ENCODE measurements around the gene RBM27. TPM values are rescaled to one million over a fixed set of nuclear protein-coding genes. Genes with fewer than 3 reads are reported as not detected.

Gene RBM27
- total RNA-seq, 1 donor from 2014 or later: 17.7 TPM

DNA sequence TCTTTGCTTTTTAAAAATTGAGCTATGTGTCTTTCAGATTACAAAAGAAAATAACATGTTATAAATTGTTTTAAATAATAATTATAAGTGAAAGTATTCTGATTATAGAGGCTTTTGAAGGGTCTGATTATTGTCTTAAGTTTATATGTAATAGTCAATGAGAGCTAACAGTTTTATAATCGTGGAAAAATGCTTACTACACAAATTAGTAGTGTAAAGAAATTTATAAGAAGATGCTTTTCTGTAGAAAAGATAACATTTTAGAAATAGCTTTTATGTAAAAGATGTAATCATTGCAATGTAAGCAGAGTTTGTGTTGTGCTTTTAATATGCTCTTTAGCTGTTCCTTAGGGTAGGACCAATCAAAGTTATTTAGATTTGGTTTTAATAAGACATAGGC lies 18.6 kb downstream of the RBM27 start:
- no peak for TF ChIP-seq CTCF (IDR thresholded peaks at IDR 0.05)
- Histone ChIP-seq H3K27me3 (no peaks in the 10 kb centered on the region), H3K4me1 (no peaks in the 10 kb centered on the region), H3K36me3 (peaks cover 42% of the 10 kb centered on the region), H3K4me3 (no peak overlapping the region), H3K9me3 (no peaks in the 10 kb centered on the region), H3K27ac (no peak overlapping the region)
- no peak for ATAC-seq
- DNase-seq: no peak
- intact Hi-C loops (cut with DNase I): no loop called here

- no peak for DNase-seq
- intact Hi-C loops (cut with DNase I): no loop called here
- no peaks in the 10 kb centered on the region for H3K9me3 ChIP-seq
- no peak for TF ChIP-seq CTCF (IDR thresholded peaks at IDR 0.05)
- no peak overlapping the region for H3K4me3 ChIP-seq
- H3K36me3 ChIP-seq: peaks cover 53% of the 10 kb centered on the region
- ATAC-seq: no peak
- no peaks in the 10 kb centered on the region for H3K27me3 ChIP-seq
- no peaks in the 10 kb centered on the region for H3K4me1 ChIP-seq
- no peak overlapping the region for H3K27ac ChIP-seq
Observed at GRCh38 chr5:146223179-146223578, 19.8 kb downstream of the RBM27 start.

- intact Hi-C loops (cut with DNase I): no loop called here
- no peaks in the 10 kb centered on the region for H3K27me3 ChIP-seq
- no peak overlapping the region for H3K27ac ChIP-seq
- ATAC-seq (no peak), DNase-seq (no peak)
- TF ChIP-seq CTCF (IDR thresholded peaks at IDR 0.05): no peak
- no peak overlapping the region for H3K4me3 ChIP-seq
- peaks cover 87% of the 10 kb centered on the region for H3K36me3 ChIP-seq
- H3K9me3 ChIP-seq: no peaks in the 10 kb centered on the region
- H3K4me1 ChIP-seq: no peaks in the 10 kb centered on the region
Observed at GRCh38 chr5:146229222-146229621, 25.8 kb downstream of the RBM27 start.

DNA sequence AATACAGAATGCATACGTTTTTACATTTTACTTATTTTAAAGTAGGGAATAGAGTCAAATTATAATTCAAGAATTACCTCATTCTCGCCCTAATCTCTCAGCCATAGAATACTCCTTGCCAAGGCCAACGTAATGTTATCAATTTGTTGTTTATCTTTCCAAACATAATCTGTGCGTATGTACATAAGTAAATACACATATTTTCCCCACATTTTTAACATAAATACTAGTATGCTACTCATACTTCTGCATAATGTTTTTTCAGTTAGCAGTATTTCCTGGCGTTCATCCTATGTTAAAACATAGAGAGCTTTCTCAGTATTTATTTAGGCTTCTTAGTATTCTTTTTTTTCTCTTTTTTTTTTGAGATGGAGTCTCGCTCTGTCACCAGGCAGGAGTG lies 28.8 kb downstream of the RBM27 start:
- DNase-seq (no peak), ATAC-seq (no peak)
- Histone ChIP-seq H3K4me3 (no peak overlapping the region), H3K4me1 (no peaks in the 10 kb centered on the region), H3K27ac (no peak overlapping the region), H3K9me3 (no peaks in the 10 kb centered on the region), H3K36me3 (peaks cover 97% of the 10 kb centered on the region), H3K27me3 (no peaks in the 10 kb centered on the region)
- intact Hi-C loops (cut with DNase I): no loop called here
- no peak for TF ChIP-seq CTCF (IDR thresholded peaks at IDR 0.05)

DNA sequence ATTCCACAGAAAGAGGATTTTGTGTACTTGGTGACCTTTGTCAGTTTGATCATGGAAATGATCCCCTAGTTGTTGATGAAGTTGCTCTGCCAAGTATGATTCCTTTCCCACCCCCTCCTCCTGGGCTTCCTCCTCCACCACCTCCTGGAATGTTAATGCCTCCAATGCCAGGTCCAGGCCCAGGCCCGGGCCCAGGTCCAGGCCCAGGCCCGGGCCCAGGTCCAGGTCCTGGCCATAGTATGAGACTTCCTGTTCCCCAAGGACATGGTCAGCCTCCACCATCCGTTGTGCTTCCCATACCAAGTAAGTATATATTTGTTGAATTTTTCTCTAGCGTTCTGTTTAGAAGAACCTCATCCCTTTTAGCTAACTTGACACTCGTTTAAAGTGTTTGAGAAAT lies 30.0 kb downstream of the RBM27 start:
- TF ChIP-seq CTCF (IDR thresholded peaks at IDR 0.05): no peak
- no peak overlapping the region for H3K27ac ChIP-seq
- H3K9me3 ChIP-seq: no peaks in the 10 kb centered on the region
- DNase-seq (no peak), ATAC-seq (no peak)
- no peak overlapping the region for H3K4me3 ChIP-seq
- H3K36me3 ChIP-seq: peaks cover 97% of the 10 kb centered on the region
- no peaks in the 10 kb centered on the region for H3K27me3 ChIP-seq
- intact Hi-C loops (cut with DNase I): no loop called here
- H3K4me1 ChIP-seq: no peaks in the 10 kb centered on the region

- Histone ChIP-seq H3K36me3 (peaks cover 69% of the 10 kb centered on the region), H3K9me3 (no peaks in the 10 kb centered on the region), H3K27ac (no peak overlapping the region), H3K4me1 (no peaks in the 10 kb centered on the region), H3K27me3 (no peaks in the 10 kb centered on the region), H3K4me3 (no peak overlapping the region)
- no peak for TF ChIP-seq CTCF (IDR thresholded peaks at IDR 0.05)
- intact Hi-C loops (cut with DNase I): no loop called here
- no peak for ATAC-seq
- no peak for DNase-seq
Observed at GRCh38 chr5:146238973-146239372, 35.6 kb downstream of the RBM27 start.

Measured in upper lobe of right lung (tissue), 1 donor.